ENCODE measurements around the gene RFC2.

- TF ChIP-seq CTCF (IDR thresholded peaks at IDR 0.05; ENCODE audit: borderline replicate concordance, extremely low read depth, low read length, poor library complexity, severe bottlenecking) = no peak
- TF ChIP-seq EZH2 (IDR thresholded peaks at IDR 0.05; ENCODE audit: borderline replicate concordance, low read depth, low read length, severe bottlenecking) = no peak
These were observed 40.2 kb upstream of the RFC2 start for GRCh38 chr7:74294191-74294998.

Data from DND-41 (cell line).